ENCODE measurements around the gene SLC2A4RG. TPM values are rescaled to one million over a fixed set of nuclear protein-coding genes. Genes with fewer than 3 reads are reported as not detected.

Gene SLC2A4RG
- total RNA-seq, 4 donors from 2014 or later, result 10.5 to 120 (median 41.0) TPM

DNA sequence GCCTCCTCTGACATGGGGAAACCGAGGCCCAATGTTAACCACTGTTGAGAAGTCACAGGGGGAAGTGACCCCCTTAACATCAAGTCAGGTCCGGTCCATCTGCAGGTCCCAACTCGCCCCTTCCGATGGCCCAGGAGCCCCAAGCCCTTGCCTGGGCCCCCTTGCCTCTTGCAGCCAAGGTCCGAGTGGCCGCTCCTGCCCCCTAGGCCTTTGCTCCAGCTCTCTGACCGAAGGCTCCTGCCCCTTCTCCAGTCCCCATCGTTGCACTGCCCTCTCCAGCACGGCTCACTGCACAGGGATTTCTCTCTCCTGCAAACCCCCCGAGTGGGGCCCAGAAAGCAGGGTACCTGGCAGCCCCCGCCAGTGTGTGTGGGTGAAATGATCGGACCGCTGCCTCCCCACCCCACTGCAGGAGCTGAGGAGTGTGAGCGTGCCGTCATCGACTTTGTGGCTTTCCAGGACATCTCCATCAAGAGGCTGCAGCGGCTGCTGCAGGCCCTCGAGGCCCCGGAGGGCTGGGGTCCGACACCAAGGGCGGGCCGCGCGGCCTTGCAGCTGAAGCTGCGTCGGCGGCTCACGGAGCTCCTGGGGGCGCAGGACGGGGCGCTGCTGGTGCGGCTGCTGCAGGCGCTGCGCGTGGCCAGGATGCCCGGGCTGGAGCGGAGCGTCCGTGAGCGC is 41.6 kb upstream of the SLC2A4RG start:
- Histone ChIP-seq H3K27ac (no peak overlapping the region), H3K36me3 (no peaks in the 10 kb centered on the region), H3K4me1 (peaks cover 0 to 8% of the 10 kb centered on the region in 2 donors), H3K27me3 (no peaks in the 10 kb centered on the region), H3K4me3 (no peak overlapping the region), H3K9me3 (no peaks in the 10 kb centered on the region)
- no peak for DNase-seq
- intact Hi-C loops (cut with DNase I; ENCODE audit: low total_unique reads), result no loop called here
- no peak for TF ChIP-seq POLR2A (IDR thresholded peaks at IDR 0.05)
- TF ChIP-seq, protein P1, sequence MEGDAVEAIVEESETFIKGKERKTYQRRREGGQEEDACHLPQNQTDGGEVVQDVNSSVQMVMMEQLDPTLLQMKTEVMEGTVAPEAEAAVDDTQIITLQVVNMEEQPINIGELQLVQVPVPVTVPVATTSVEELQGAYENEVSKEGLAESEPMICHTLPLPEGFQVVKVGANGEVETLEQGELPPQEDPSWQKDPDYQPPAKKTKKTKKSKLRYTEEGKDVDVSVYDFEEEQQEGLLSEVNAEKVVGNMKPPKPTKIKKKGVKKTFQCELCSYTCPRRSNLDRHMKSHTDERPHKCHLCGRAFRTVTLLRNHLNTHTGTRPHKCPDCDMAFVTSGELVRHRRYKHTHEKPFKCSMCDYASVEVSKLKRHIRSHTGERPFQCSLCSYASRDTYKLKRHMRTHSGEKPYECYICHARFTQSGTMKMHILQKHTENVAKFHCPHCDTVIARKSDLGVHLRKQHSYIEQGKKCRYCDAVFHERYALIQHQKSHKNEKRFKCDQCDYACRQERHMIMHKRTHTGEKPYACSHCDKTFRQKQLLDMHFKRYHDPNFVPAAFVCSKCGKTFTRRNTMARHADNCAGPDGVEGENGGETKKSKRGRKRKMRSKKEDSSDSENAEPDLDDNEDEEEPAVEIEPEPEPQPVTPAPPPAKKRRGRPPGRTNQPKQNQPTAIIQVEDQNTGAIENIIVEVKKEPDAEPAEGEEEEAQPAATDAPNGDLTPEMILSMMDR (IDR thresholded peaks at IDR 0.05), result no peak

DNA sequence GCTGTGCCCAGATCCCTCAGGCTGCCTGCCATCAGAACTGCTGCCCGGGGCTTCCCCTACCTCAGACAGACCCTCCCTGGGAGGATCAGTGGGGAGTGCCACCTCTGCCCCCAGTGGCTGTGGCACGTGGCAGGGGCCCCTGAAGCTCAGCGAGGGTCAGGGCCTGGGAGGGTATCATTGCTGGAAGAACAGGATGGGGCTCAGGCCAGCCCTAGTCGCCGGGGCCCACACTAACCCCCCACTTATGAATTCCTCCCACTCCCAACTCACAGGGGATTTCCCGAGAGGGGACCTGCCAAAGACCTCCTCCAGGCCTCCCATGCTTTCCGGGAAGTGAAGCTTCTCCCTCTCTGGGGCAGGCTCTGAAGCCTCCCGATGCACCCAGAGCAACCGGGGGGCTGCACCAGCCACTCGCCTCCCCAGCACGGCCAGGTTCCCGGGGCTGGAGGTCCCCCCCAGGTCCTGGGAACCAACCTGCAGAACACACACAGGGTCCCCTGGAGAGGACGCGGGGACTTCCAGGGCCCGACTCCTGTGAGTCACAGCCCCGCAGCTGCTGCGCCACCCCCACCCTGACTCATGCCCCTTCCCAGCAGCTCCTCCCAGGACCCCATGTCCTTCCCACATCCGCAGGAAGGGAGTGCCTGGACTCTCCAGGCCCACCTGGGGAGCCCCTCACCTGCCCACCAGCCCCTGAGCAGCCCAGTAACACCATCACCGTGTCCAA is 40.7 kb upstream of the SLC2A4RG start:
- H3K36me3 ChIP-seq, result no peaks in the 10 kb centered on the region
- H3K27me3 ChIP-seq, result no peaks in the 10 kb centered on the region
- peak; percentile 65 to 66 for DNase-seq
- peak overlapping the region in 1 of 2 donors; percentile 49 for H3K27ac ChIP-seq
- no peaks in the 10 kb centered on the region for H3K9me3 ChIP-seq
- intact Hi-C loops (cut with DNase I; ENCODE audit: low total_unique reads), result no loop called here
- H3K4me1 ChIP-seq, result peaks cover 0 to 8% of the 10 kb centered on the region in 2 donors
- TF ChIP-seq POLR2A (IDR thresholded peaks at IDR 0.05), result no peak
- TF ChIP-seq, protein P1 (IDR thresholded peaks at IDR 0.05), result no peak
- no peak overlapping the region for H3K4me3 ChIP-seq

DNA sequence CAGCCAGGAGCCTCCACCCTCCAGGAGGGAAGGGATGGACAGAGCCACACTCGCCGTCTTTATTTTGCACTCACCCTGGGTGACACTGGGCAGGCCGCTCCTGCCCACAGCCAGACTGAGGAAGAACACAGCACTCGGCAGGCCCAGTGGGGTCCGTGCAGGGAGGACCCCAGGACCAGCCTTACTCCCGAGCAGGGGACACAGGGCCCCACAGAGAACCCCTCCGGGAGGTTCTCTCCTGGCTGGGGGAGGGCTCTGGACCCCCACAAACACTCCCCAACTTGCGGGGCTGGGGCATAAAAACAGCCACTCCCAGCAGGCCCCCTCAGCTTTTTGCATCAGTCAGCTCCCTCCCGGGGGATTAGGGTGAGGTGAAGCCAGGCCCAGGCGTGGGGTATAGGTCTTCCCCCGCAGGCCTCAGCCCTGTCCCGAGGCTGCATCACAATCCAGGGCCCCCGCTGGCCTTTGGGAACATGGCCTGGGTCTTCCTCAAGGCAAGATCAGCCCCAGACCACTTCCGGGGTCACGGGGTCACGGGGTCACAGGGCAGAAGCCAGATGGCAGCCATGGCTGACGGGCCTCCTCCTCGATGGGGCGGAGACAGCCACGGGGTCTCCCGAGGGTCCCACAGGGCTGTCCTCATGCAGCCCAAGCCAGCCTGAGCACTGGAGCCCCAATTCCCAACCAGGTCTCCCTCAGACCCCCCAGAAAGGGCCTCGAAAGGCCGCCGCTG is 39.9 kb upstream of the SLC2A4RG start:
- intact Hi-C loops (cut with DNase I; ENCODE audit: low total_unique reads), result no loop called here
- no peak overlapping the region for H3K4me3 ChIP-seq
- DNase-seq, result peak; percentile 25 to 32
- H3K27me3 ChIP-seq, result no peaks in the 10 kb centered on the region
- TF ChIP-seq POLR2A (IDR thresholded peaks at IDR 0.05), result no peak
- TF ChIP-seq, protein P1 (IDR thresholded peaks at IDR 0.05), result no peak
- peaks cover 0 to 8% of the 10 kb centered on the region in 2 donors for H3K4me1 ChIP-seq
- H3K36me3 ChIP-seq, result no peaks in the 10 kb centered on the region
- H3K27ac ChIP-seq, result peak overlapping the region in 1 of 2 donors; percentile 49
- no peaks in the 10 kb centered on the region for H3K9me3 ChIP-seq

DNA sequence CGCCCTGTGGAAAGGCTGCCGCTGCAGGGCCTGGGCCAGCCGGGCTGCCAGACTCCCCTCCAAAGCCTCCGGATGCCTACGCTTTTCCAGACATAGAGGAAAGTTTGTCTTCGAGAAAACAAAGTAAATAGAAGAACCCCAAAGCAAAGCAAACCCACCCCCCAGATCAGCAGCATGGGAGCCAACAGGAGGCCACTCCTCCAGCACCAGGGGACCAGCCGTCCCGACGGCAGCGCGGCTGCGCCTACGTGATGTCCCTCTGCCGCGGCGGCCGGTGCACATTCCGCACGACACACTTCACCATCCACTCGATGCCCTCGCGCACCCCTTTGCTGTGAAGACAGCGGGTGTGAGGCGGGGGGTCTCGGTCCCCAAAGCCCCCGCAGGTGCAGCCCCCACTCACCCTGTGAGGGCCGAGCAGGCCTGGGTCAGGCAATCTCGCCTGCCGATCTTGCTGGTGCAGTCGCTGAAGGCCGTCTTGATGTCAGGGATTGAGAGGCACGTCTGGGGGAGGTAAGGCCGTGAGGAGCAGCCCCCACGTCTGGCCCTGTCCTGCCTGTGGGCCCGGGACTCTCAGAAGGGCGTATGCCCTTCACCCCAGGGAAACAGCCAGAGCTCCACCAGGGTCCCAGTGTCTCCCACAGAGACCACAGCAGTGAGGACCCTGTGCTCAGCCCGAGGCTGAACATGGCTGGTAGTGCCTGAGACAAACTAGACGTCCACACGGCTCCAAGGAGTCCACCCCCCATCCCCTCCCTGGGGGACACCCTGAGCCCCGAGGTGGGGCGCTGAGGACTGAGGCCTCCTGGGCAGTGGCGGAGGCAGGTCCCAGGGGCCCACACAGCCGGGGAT is 39.2 kb upstream of the SLC2A4RG start:
- intact Hi-C loops (cut with DNase I; ENCODE audit: low total_unique reads), result no loop called here
- Histone ChIP-seq H3K4me3 (no peak overlapping the region), H3K9me3 (no peaks in the 10 kb centered on the region), H3K36me3 (no peaks in the 10 kb centered on the region), H3K4me1 (peaks cover 0 to 8% of the 10 kb centered on the region in 2 donors), H3K27me3 (no peaks in the 10 kb centered on the region), H3K27ac (peak overlapping the region in 1 of 2 donors; percentile 49)
- peak in 1 of 2 donors; percentile 21 for DNase-seq
- TF ChIP-seq, protein P1 (IDR thresholded peaks at IDR 0.05), result no peak
- TF ChIP-seq POLR2A (IDR thresholded peaks at IDR 0.05), result no peak
